Smooth muscle cell (in vitro differentiated cells): ENCODE measurements around the gene PMEL. TPM values are rescaled to one million over a fixed set of nuclear protein-coding genes. Genes with fewer than 3 reads are reported as not detected.

Experiments
- DNase-seq: peaks from one replicate; lab custom pipeline; 2025; ENCODE audit not compliant: unreplicated experiment; lab: John Stamatoyannopoulos, UW
- H2AFZ ChIP-seq: fragments of 200-600 bp; sonication (generic); 2 replicates; pipeline ENCODE4 v1.6.0; 2016; ENCODE audit warnings: antibody characterized with exemption, low read depth, mild to moderate bottlenecking
- H3F3A ChIP-seq: fragments of 200-600 bp; sonication (generic); 2 replicates; pipeline ENCODE4 v1.6.0; 2017; ENCODE audit warnings: antibody characterized with exemption, low read depth
- H3K27ac ChIP-seq: fragments of 200-600 bp; sonication (generic); 2 replicates; pipeline ENCODE4 v1.5.1; 2016; ENCODE audit warnings: low read depth, mild to moderate bottlenecking
- H3K27me3 ChIP-seq: fragments of 200-600 bp; sonication (generic); 2 replicates; pipeline ENCODE4 v1.6.1; 2016; ENCODE audit warnings: low read depth, mild to moderate bottlenecking
- H3K36me3 ChIP-seq: fragments of 200-600 bp; sonication (generic); 2 replicates; pipeline ENCODE4 v1.5.1; 2016; ENCODE audit warnings: low read depth
- H3K4me1 ChIP-seq: fragments of 200-600 bp; sonication (generic); 2 replicates; pipeline ENCODE4 v1.5.1; 2016; ENCODE audit warnings: low read depth
- H3K4me2 ChIP-seq: fragments of 200-600 bp; sonication (generic); 2 replicates; pipeline ENCODE4 v1.6.0; 2016; ENCODE audit warnings: mild to moderate bottlenecking
- H3K4me3 ChIP-seq: fragments of 200-600 bp; sonication (generic); 2 replicates; pipeline ENCODE4 v1.5.1; 2016; ENCODE audit warnings: mild to moderate bottlenecking
- H3K79me2 ChIP-seq: fragments of 200-600 bp; sonication (generic); 2 replicates; pipeline ENCODE4 v1.6.0; 2016; ENCODE audit warnings: low read depth, mild to moderate bottlenecking
- H3K9ac ChIP-seq: fragments of 200-600 bp; sonication (generic); 2 replicates; pipeline ENCODE4 v1.6.0; 2016; ENCODE audit warnings: low read depth
- H3K9me3 ChIP-seq: fragments of 200-600 bp; sonication (generic); replicated peaks from 2 replicates; pipeline ENCODE4 v1.5.1; 2016; ENCODE audit warnings: low read depth
- H4K20me1 ChIP-seq: fragments of 200-600 bp; sonication (generic); 2 replicates; pipeline ENCODE4 v1.6.0; 2016; ENCODE audit warnings: low read depth
- CTCF ChIP-seq: fragments of 200-600 bp; sonication (generic); IDR thresholded peaks from 2 replicates; pipeline ENCODE4 v1.5.1; 2017; ENCODE audit warnings: borderline replicate concordance, mild to moderate bottlenecking, antibody characterized with exemption; ENCODE audit not compliant: insufficient read depth, poor library complexity, severe bottlenecking
- WGBS: methylation state at CpG from one replicate; pipeline ENCODE4 v1.1.7; 2016; ENCODE audit warnings: low lambda C conversion rate; 5-methylcytosine and 5-hydroxymethylcytosine counted together
- polyA plus RNA-seq: library from polyadenylated mRNA; unstranded; fragments of >200 nt; fragmentation: Nextera tagmentation; extraction: Ambion mirVana; gene quantifications from 2 replicates; pipeline ENCODE4 v1.2.1, GENCODE V29; 2016
- total RNA-seq: library from RNA; depleted of rRNA; stranded (reverse); fragments of >200 nt; gene quantifications from 2 replicates; pipeline ENCODE4 v1.2.3, GENCODE V29; 2014

PMEL gene
- total and polyA plus RNA-seq, 2 experiments from 2014 or later, result 1.8 to 1.9 TPM

GRCh38 chr12:55955344-55955743 lies 10.5 kb downstream of the PMEL start:
- Histone ChIP-seq H2AFZ (no peak overlapping the region), H4K20me1 (no peaks in the 10 kb centered on the region), H3K9me3 (no peaks in the 10 kb centered on the region), H3K4me3 (no peak overlapping the region), H3K4me2 (no peak overlapping the region), H3K27ac (no peak overlapping the region), H3K27me3 (no peaks in the 10 kb centered on the region), H3K4me1 (no peaks in the 10 kb centered on the region), H3K9ac (no peak overlapping the region), H3K36me3 (no peaks in the 10 kb centered on the region), H3F3A (peaks cover 3% of the 10 kb centered on the region), H3K79me2 (no peaks in the 10 kb centered on the region)
- 95% methylated on average over 4 of the region's 4 CpGs for WGBS
- TF ChIP-seq CTCF, result no peak
- no peak for DNase-seq

GRCh38 chr12:55946553-55946952 lies 19.3 kb downstream of the PMEL start:
- H4K20me1 ChIP-seq, result no peaks in the 10 kb centered on the region
- no peaks in the 10 kb centered on the region for H3K79me2 ChIP-seq
- no peaks in the 10 kb centered on the region for H3F3A ChIP-seq
- H3K4me2 ChIP-seq, result no peak overlapping the region
- no peak overlapping the region for H3K9ac ChIP-seq
- no peak overlapping the region for H3K4me3 ChIP-seq
- H3K27me3 ChIP-seq, result no peaks in the 10 kb centered on the region
- H3K36me3 ChIP-seq, result peaks cover 11% of the 10 kb centered on the region
- WGBS, result 97% methylated on average over 6 of the region's 6 CpGs
- H2AFZ ChIP-seq, result no peak overlapping the region
- no peak for TF ChIP-seq CTCF
- no peaks in the 10 kb centered on the region for H3K9me3 ChIP-seq
- no peak for DNase-seq
- no peaks in the 10 kb centered on the region for H3K4me1 ChIP-seq
- no peak overlapping the region for H3K27ac ChIP-seq

- Histone ChIP-seq H3K9me3 (no peaks in the 10 kb centered on the region), H3K27me3 (no peaks in the 10 kb centered on the region), H3K4me2 (no peak overlapping the region), H3K9ac (no peak overlapping the region), H3F3A (no peaks in the 10 kb centered on the region), H3K4me3 (no peak overlapping the region), H3K4me1 (no peaks in the 10 kb centered on the region), H2AFZ (no peak overlapping the region), H3K36me3 (peaks cover 11% of the 10 kb centered on the region), H4K20me1 (no peaks in the 10 kb centered on the region), H3K27ac (no peak overlapping the region), H3K79me2 (no peaks in the 10 kb centered on the region)
- TF ChIP-seq CTCF, result no peak
- 100% methylated on average over 1 of the region's 1 CpG for WGBS
- DNase-seq, result no peak
Observed at GRCh38 chr12:55942577-55943136, 23.2 kb downstream of the PMEL start.

- no peak overlapping the region for H3K9ac ChIP-seq
- H3K27me3 ChIP-seq, result no peaks in the 10 kb centered on the region
- DNase-seq, result no peak
- no peaks in the 10 kb centered on the region for H3K9me3 ChIP-seq
- H3F3A ChIP-seq, result no peaks in the 10 kb centered on the region
- H3K27ac ChIP-seq, result no peak overlapping the region
- no peak for TF ChIP-seq CTCF
- H2AFZ ChIP-seq, result no peak overlapping the region
- no peaks in the 10 kb centered on the region for H3K4me1 ChIP-seq
- H3K36me3 ChIP-seq, result peaks cover 11% of the 10 kb centered on the region
- no peaks in the 10 kb centered on the region for H4K20me1 ChIP-seq
- no peak overlapping the region for H3K4me2 ChIP-seq
- H3K79me2 ChIP-seq, result no peaks in the 10 kb centered on the region
- WGBS, result 93% methylated on average over 4 of the region's 4 CpGs
- H3K4me3 ChIP-seq, result no peak overlapping the region
Observed at GRCh38 chr12:55942055-55942454, 23.8 kb downstream of the PMEL start.
